Measurements from ENCODE around the gene PYGL.

Gene PYGL

DNA sequence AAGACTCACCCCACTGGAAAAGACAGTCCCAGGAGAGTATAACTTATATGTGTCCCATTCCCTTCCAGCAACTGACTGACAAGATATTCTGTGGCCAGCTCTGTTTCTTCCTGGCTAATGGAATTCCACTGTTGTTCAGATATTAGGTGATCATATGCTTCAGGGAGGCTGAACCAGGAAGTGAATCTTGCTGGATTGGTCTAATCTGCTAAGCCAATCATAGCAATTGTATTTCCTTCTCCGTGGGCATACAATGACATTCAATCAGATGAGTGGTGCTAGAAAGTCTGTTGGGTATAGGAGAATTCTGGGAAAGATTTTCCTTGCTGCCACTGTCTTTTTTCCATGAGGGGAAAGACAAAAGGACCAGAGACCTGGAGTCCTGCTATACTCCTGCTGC lies 12.1 kb downstream of the PYGL start:
- no peaks in the 10 kb centered on the region for H3K9me3 ChIP-seq (ENCODE audit: insufficient read depth, low read length)
- H3K36me3 ChIP-seq (ENCODE audit: insufficient read depth, insufficient read length, low read length) = peaks cover 45% of the 10 kb centered on the region
- TF ChIP-seq YY1 (IDR thresholded peaks at IDR 0.05; ENCODE audit: insufficient read depth, insufficient read length) (no peak), SUZ12 (IDR thresholded peaks at IDR 0.05; ENCODE audit: extremely low read depth, insufficient read depth, insufficient read length) (no peak), ZNF274 (IDR thresholded peaks at IDR 0.05; ENCODE audit: low read depth, low read length) (no peak)
- H3K27me3 ChIP-seq (ENCODE audit: insufficient read depth, insufficient read length) = no peaks in the 10 kb centered on the region
- H3K4me3 ChIP-seq (ENCODE audit: insufficient read length, low read depth) = no peak overlapping the region
- H3K4me1 ChIP-seq (ENCODE audit: insufficient read depth, insufficient read length) = no peaks in the 10 kb centered on the region
- no peak for DNase-seq (ENCODE audit: low read depth, low spot score)
- no peak overlapping the region for H3K9ac ChIP-seq (ENCODE audit: insufficient read length, low read depth)

DNA sequence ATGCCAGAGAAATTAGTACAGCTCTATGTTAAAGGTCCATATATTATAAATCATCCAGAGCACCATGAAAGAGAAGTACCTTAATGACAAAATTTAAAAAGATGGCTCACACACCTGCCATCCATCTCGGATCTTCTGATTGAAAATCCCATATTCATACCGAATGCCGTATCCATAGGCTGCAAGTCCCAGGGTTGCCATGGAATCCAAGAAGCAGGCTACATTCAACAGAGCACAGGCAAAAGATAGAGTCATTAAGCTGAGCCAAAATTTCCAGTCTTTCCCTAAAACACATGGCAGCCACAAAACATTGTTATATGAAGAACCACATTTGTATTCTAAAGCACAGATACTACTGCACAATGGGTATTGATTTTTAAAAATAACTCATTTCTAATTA lies 12.7 kb downstream of the PYGL start:
- H3K36me3 ChIP-seq (ENCODE audit: insufficient read depth, insufficient read length, low read length) = peaks cover 45% of the 10 kb centered on the region
- no peaks in the 10 kb centered on the region for H3K9me3 ChIP-seq (ENCODE audit: insufficient read depth, low read length)
- no peaks in the 10 kb centered on the region for H3K27me3 ChIP-seq (ENCODE audit: insufficient read depth, insufficient read length)
- TF ChIP-seq SUZ12 (IDR thresholded peaks at IDR 0.05; ENCODE audit: extremely low read depth, insufficient read depth, insufficient read length) (no peak), YY1 (IDR thresholded peaks at IDR 0.05; ENCODE audit: insufficient read depth, insufficient read length) (no peak), ZNF274 (IDR thresholded peaks at IDR 0.05; ENCODE audit: low read depth, low read length) (no peak)
- no peak overlapping the region for H3K9ac ChIP-seq (ENCODE audit: insufficient read length, low read depth)
- no peak overlapping the region for H3K4me3 ChIP-seq (ENCODE audit: insufficient read length, low read depth)
- no peaks in the 10 kb centered on the region for H3K4me1 ChIP-seq (ENCODE audit: insufficient read depth, insufficient read length)
- DNase-seq (ENCODE audit: low read depth, low spot score) = no peak

- Histone ChIP-seq H3K4me1 (ENCODE audit: insufficient read depth, insufficient read length) (no peaks in the 10 kb centered on the region), H3K36me3 (ENCODE audit: insufficient read depth, insufficient read length, low read length) (peaks cover 37% of the 10 kb centered on the region), H3K27me3 (ENCODE audit: insufficient read depth, insufficient read length) (no peaks in the 10 kb centered on the region), H3K9ac (ENCODE audit: insufficient read length, low read depth) (no peak overlapping the region), H3K4me3 (ENCODE audit: insufficient read length, low read depth) (no peak overlapping the region), H3K9me3 (ENCODE audit: insufficient read depth, low read length) (no peaks in the 10 kb centered on the region)
- TF ChIP-seq YY1 (IDR thresholded peaks at IDR 0.05; ENCODE audit: insufficient read depth, insufficient read length) (no peak), SUZ12 (IDR thresholded peaks at IDR 0.05; ENCODE audit: extremely low read depth, insufficient read depth, insufficient read length) (no peak), ZNF274 (IDR thresholded peaks at IDR 0.05; ENCODE audit: low read depth, low read length) (no peak)
- DNase-seq (ENCODE audit: low read depth, low spot score) = no peak
Measured at GRCh38 chr14:50929506-50929905, 14.8 kb downstream of the PYGL start.

DNA sequence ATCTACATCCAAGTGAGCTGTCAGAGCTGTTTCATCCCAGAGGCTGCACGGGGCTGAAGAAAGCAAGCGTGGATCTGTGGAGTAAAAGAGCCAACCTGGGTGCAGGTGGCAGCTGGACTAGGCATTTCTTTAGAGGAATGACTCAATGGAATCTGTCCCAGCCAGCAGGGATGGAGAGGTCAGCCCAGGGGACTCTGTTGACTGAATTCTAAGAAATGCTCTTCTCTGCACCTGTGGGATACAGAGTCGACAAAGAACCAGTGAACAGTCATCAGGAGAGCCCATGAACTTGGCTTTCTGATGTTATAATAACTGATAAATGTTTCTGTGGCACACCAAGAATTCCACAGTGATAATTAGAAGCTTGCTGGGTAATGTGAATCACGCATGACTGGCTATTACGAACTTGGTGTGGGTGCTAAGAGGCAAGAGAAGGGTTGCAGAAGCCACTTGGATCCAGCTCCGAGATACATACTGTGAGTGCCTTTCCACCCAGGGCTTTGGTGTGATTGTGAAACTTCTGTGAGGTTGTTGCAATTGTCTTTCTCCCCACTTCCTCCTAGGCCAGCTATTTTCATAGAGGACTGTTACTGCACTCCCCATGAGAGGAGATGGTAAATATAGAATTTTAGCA lies 16.2 kb downstream of the PYGL start:
- no peak for DNase-seq (ENCODE audit: low read depth, low spot score)
- TF ChIP-seq SUZ12 (IDR thresholded peaks at IDR 0.05; ENCODE audit: extremely low read depth, insufficient read depth, insufficient read length) = no peak
- no peak for TF ChIP-seq ZNF274 (IDR thresholded peaks at IDR 0.05; ENCODE audit: low read depth, low read length)
- no peak for TF ChIP-seq YY1 (IDR thresholded peaks at IDR 0.05; ENCODE audit: insufficient read depth, insufficient read length)
- H3K4me3 ChIP-seq (ENCODE audit: insufficient read length, low read depth) = no peak overlapping the region
- peaks cover 40% of the 10 kb centered on the region for H3K36me3 ChIP-seq (ENCODE audit: insufficient read depth, insufficient read length, low read length)
- H3K27me3 ChIP-seq (ENCODE audit: insufficient read depth, insufficient read length) = no peaks in the 10 kb centered on the region
- no peaks in the 10 kb centered on the region for H3K9me3 ChIP-seq (ENCODE audit: insufficient read depth, low read length)
- H3K4me1 ChIP-seq (ENCODE audit: insufficient read depth, insufficient read length) = no peaks in the 10 kb centered on the region
- H3K9ac ChIP-seq (ENCODE audit: insufficient read length, low read depth) = no peak overlapping the region

DNA sequence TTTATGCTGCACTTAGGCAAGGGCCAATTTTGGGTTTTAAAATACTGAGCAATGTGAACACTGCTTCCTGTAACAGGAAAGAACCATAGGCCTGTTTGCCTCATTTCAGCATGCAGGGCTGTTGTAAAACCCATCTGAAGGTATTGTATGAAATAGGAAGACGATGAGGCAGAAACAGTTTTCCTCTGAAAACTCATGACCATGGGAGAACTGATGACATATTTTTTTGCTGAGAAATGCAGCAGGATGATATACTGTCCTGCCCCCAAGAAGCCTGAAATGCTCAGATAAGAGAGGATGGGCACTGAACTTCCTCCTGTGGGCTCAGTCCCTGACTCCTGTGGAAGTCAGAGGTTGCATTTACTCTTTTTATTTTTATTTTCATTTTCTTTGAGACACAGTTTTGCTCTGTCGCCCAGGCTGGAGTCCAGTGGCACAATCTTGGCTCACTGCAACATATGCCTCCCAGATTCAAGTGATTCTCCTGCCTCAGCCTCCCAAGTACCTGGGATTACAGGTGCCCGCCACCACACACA lies 17.4 kb downstream of the PYGL start:
- H3K4me1 ChIP-seq (ENCODE audit: insufficient read depth, insufficient read length) = no peaks in the 10 kb centered on the region
- H3K4me3 ChIP-seq (ENCODE audit: insufficient read length, low read depth) = no peak overlapping the region
- TF ChIP-seq SUZ12 (IDR thresholded peaks at IDR 0.05; ENCODE audit: extremely low read depth, insufficient read depth, insufficient read length) (no peak), ZNF274 (IDR thresholded peaks at IDR 0.05; ENCODE audit: low read depth, low read length) (no peak)
- H3K27me3 ChIP-seq (ENCODE audit: insufficient read depth, insufficient read length) = no peaks in the 10 kb centered on the region
- no peaks in the 10 kb centered on the region for H3K9me3 ChIP-seq (ENCODE audit: insufficient read depth, low read length)
- peaks cover 42% of the 10 kb centered on the region for H3K36me3 ChIP-seq (ENCODE audit: insufficient read depth, insufficient read length, low read length)
- no peak overlapping the region for H3K9ac ChIP-seq (ENCODE audit: insufficient read length, low read depth)
- DNase-seq (ENCODE audit: low read depth, low spot score) = no peak

- Histone ChIP-seq H3K9me3 (ENCODE audit: insufficient read depth, low read length) (no peaks in the 10 kb centered on the region), H3K27me3 (ENCODE audit: insufficient read depth, insufficient read length) (no peaks in the 10 kb centered on the region), H3K4me1 (ENCODE audit: insufficient read depth, insufficient read length) (no peaks in the 10 kb centered on the region), H3K9ac (ENCODE audit: insufficient read length, low read depth) (no peak overlapping the region), H3K4me3 (ENCODE audit: insufficient read length, low read depth) (no peak overlapping the region), H3K36me3 (ENCODE audit: insufficient read depth, insufficient read length, low read length) (peaks cover 28% of the 10 kb centered on the region)
- DNase-seq (ENCODE audit: low read depth, low spot score) = no peak
- TF ChIP-seq YY1 (IDR thresholded peaks at IDR 0.05; ENCODE audit: insufficient read depth, insufficient read length) (no peak), ZNF274 (IDR thresholded peaks at IDR 0.05; ENCODE audit: low read depth, low read length) (no peak), SUZ12 (IDR thresholded peaks at IDR 0.05; ENCODE audit: extremely low read depth, insufficient read depth, insufficient read length) (no peak)
Measured at GRCh38 chr14:50924843-50925242, 19.4 kb downstream of the PYGL start.

GRCh38 chr14:50924236-50924635 lies 20.0 kb downstream of the PYGL start:
- Histone ChIP-seq H3K4me3 (ENCODE audit: insufficient read length, low read depth) (no peak overlapping the region), H3K4me1 (ENCODE audit: insufficient read depth, insufficient read length) (no peaks in the 10 kb centered on the region), H3K27me3 (ENCODE audit: insufficient read depth, insufficient read length) (no peaks in the 10 kb centered on the region), H3K9me3 (ENCODE audit: insufficient read depth, low read length) (no peaks in the 10 kb centered on the region), H3K36me3 (ENCODE audit: insufficient read depth, insufficient read length, low read length) (peaks cover 22% of the 10 kb centered on the region), H3K9ac (ENCODE audit: insufficient read length, low read depth) (no peak overlapping the region)
- DNase-seq (ENCODE audit: low read depth, low spot score) = no peak
- TF ChIP-seq SUZ12 (IDR thresholded peaks at IDR 0.05; ENCODE audit: extremely low read depth, insufficient read depth, insufficient read length) = no peak
- TF ChIP-seq ZNF274 (IDR thresholded peaks at IDR 0.05; ENCODE audit: low read depth, low read length) = no peak

Measured in NT2/D1 (cell line).